ENCODE results near the gene SRD5A3. TPM values are rescaled to one million over a fixed set of nuclear protein-coding genes. Genes with fewer than 3 reads are reported as not detected.

SRD5A3 gene
- total and polyA plus RNA-seq, 2 donors (not counting 3 experiments of a cell fraction or from before 2014, with no cell fraction given) = 23.6 to 24.3 TPM

DNA sequence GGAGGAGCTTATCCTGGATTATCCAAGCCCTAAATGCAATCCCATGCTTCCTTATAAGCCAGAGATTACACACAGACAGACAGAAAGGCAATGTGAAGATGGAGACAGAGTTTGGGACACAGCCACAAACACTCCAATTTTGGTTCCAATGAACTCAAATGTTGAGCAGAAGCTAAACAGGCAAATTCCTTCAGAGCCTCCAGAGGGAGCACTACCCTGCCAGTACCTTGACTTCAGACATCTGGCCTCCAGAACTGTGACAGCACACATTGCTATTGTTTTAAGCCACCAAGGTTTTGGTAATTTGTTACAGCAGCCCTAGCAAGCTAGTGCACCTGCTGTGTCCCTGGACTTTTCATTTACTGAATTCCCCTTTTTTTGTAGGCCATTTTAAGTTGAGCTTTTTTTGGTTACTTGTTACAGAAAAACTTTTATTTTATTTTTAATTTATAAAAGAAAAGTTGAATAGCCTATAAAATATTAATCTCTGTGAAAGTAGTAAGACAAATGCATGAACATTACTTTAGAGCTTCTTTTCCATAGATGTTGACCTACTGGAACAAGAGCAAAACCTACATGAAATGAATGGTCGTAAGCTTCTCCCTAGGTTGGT, 33.4 kb upstream of the SRD5A3 start:
- ChIA-PET CTCF (interaction anchor here (0.6 to 3.8 kb wide), 38 partner anchors 9 to 341 kb away, joined by 3 to 28 read pairs (median 5); partner anchors contain the start of genes KDR and SRD5A3), POLR2A (interaction anchor here (1.0 kb wide), 1 partner anchor 187 kb away, joined by 4 read pairs; the partner anchor contains the start of gene KDR)
- no peaks in the 10 kb centered on the region for H3K79me2 ChIP-seq (ENCODE audit: control insufficient read depth, insufficient read depth, low read length)
- intact Hi-C loops (cut with micrococcal nuclease) = loop anchor here (1.0 kb wide), 1 partner anchor 9 kb away; no protein-coding TSS in a partner anchor
- H3K4me3 ChIP-seq (replicated peaks in 1 of 3; ENCODE audit: insufficient read depth in 1 of 3, low read depth in 1 of 3, low read length in 3 of 3) = no peak overlapping the region
- H3K27ac ChIP-seq (ENCODE audit: insufficient read depth, low read depth, low read length) = no peak overlapping the region
- H3K9ac ChIP-seq (replicated peaks; ENCODE audit: extremely low read depth, insufficient read depth, low read length) = no peak overlapping the region
- dilution Hi-C loops (cut with MboI; ENCODE audit: extremely low pct_ligation_motif_present, low sequenced_read_pairs) = loop anchor here (25.0 kb wide), 1 partner anchor 325 kb away; no protein-coding TSS in a partner anchor
- no peaks in the 10 kb centered on the region for H3K9me3 ChIP-seq (replicated peaks; ENCODE audit: control insufficient read depth, insufficient read depth, low read length)
- no peaks in the 10 kb centered on the region for H3K4me1 ChIP-seq (ENCODE audit: control insufficient read depth, extremely low read depth, insufficient read depth, low read length)
- no peak overlapping the region for H2AFZ ChIP-seq (ENCODE audit: low read depth, low read length)
- H3K4me2 ChIP-seq (ENCODE audit: insufficient read depth, low read length) = no peak overlapping the region
- TF ChIP-seq POLR2AphosphoS5 (IDR thresholded peaks at IDR 0.05; ENCODE audit: insufficient read depth, low read depth, low read length) (no peak), FOS (IDR thresholded peaks at IDR 0.05; ENCODE audit: borderline replicate concordance, insufficient read depth, low read length) (no peak), EZH2 (IDR thresholded peaks at IDR 0.05; ENCODE audit: borderline replicate concordance, low read depth, low read length, severe bottlenecking) (no peak), GATA2 (IDR thresholded peaks at IDR 0.05; ENCODE audit: insufficient read depth, insufficient read length, low read depth, low read length) (no peak), MYC (IDR thresholded peaks at IDR 0.05; ENCODE audit: low read depth, low read length) (no peak)
- TF ChIP-seq, protein P1, sequence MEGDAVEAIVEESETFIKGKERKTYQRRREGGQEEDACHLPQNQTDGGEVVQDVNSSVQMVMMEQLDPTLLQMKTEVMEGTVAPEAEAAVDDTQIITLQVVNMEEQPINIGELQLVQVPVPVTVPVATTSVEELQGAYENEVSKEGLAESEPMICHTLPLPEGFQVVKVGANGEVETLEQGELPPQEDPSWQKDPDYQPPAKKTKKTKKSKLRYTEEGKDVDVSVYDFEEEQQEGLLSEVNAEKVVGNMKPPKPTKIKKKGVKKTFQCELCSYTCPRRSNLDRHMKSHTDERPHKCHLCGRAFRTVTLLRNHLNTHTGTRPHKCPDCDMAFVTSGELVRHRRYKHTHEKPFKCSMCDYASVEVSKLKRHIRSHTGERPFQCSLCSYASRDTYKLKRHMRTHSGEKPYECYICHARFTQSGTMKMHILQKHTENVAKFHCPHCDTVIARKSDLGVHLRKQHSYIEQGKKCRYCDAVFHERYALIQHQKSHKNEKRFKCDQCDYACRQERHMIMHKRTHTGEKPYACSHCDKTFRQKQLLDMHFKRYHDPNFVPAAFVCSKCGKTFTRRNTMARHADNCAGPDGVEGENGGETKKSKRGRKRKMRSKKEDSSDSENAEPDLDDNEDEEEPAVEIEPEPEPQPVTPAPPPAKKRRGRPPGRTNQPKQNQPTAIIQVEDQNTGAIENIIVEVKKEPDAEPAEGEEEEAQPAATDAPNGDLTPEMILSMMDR (IDR thresholded peaks at IDR 0.05; ENCODE audit: extremely low read depth in 1 of 2, insufficient read depth in 1 of 2, low read depth in 1 of 2, low read length in 2 of 2) = peak; percentile 60 to 76
- TF ChIP-seq, protein P2, sequence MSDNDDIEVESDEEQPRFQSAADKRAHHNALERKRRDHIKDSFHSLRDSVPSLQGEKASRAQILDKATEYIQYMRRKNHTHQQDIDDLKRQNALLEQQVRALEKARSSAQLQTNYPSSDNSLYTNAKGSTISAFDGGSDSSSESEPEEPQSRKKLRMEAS (IDR thresholded peaks at IDR 0.05; ENCODE audit: insufficient read depth, insufficient read length) = no peak
- no peaks in the 10 kb centered on the region for H4K20me1 ChIP-seq (replicated peaks; ENCODE audit: control insufficient read depth, extremely low read depth, insufficient read depth, low read length)
- no peaks in the 10 kb centered on the region for H3K9me1 ChIP-seq (replicated peaks; ENCODE audit: control insufficient read depth, extremely low read depth, insufficient read depth, low read length)
- no peaks in the 10 kb centered on the region for H3K36me3 ChIP-seq (ENCODE audit: control insufficient read depth in 2 of 2, extremely low read depth in 1 of 2, insufficient read depth in 2 of 2, low read length in 2 of 2)
- no peaks in the 10 kb centered on the region for H3K27me3 ChIP-seq (ENCODE audit: control insufficient read depth in 2 of 2, insufficient read depth in 2 of 2, low read length in 2 of 2)
- DNase-seq (ENCODE audit: low read depth, low spot score) = peak; percentile 63
- FAIRE-seq = peak; percentile 79
- no TSS peak for BruUV-seq (replicated peaks)
